Measurements from ENCODE around the gene ATF2. TPM values are rescaled to one million over a fixed set of nuclear protein-coding genes. Genes with fewer than 3 reads are reported as not detected.
A peak's percentile ranks its signal among the peaks of the same experiment; 100 is the strongest.

The ATF2 gene
- total and polyA plus RNA-seq, 2 of the 13 experiments (the other 11 are each of a cell fraction or from before 2014, with no cell fraction given), result 91.6 to 95.1 TPM

DNA sequence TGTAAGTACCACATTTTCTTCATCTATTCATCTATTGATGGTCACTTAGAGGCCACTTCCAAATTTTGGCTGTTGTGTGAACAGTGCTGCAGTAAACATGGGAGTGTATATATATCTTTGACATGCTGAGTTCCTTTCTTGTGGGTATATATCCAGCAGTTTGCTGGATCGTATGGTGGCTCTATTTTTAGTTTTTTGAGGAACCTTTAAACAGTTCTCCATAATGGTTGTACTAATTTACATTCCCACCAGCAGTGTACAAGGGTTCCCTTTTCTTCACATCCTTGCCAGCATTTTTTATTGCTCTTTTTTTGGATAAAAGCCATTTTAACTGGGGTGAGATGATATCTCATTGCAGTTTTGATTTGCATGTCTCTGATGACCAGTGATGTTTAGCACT is 20.8 kb upstream of the ATF2 start (continued):
- TF ChIP-seq SKIL (CRISPR knock-in tag; IDR thresholded peaks at IDR 0.05; ENCODE audit: borderline replicate concordance) (no peak), BCLAF1 (IDR thresholded peaks at IDR 0.05) (no peak), ZNF7 (CRISPR knock-in tag; IDR thresholded peaks at IDR 0.05) (no peak)
- TF ChIP-seq, protein P1, sequence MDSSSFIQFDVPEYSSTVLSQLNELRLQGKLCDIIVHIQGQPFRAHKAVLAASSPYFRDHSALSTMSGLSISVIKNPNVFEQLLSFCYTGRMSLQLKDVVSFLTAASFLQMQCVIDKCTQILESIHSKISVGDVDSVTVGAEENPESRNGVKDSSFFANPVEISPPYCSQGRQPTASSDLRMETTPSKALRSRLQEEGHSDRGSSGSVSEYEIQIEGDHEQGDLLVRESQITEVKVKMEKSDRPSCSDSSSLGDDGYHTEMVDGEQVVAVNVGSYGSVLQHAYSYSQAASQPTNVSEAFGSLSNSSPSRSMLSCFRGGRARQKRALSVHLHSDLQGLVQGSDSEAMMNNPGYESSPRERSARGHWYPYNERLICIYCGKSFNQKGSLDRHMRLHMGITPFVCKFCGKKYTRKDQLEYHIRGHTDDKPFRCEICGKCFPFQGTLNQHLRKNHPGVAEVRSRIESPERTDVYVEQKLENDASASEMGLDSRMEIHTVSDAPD (CRISPR knock-in tag; IDR thresholded peaks at IDR 0.05), result no peak

DNA sequence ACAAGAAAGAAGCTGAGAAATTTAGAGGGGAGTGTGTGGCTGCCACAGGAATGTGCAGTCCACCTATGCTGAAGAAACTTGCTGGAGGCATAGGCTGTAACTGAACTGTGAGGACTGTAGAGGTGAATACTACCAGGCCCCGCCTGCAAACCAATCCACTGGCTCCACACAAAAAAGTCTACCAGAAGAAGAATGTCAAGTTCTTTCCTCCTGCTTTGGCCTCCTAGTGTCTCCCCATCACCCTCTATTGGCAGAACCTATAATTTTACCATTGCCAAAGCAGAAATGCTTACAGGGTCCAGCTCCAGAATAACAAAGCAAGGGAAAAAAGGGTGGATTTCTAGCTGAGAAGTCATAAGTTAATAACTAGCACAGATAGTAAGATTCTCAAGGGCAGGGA is 19.4 kb upstream of the ATF2 start:
- intact Hi-C loops (cut with micrococcal nuclease; ENCODE audit: unreplicated experiment) (loop anchor here (1.0 kb wide), 2 partner anchors 76 to 151 kb away; no protein-coding TSS in a partner anchor), in situ Hi-C loops (cut with HindIII; ENCODE audit: extremely low pct_ligation_motif_present, low pct_unique_long_range_greater_than_20kb) (loop anchor here (10.0 kb wide), 1 partner anchor 153 kb away; no protein-coding TSS in a partner anchor)
- Histone ChIP-seq H3K36me3 (replicated peaks in 1 of 2; ENCODE audit: control insufficient read depth in 1 of 2, insufficient read depth in 2 of 2, low read length in 2 of 2) (no peaks in the 10 kb centered on the region), H3K4me1 (ENCODE audit: insufficient read depth, low read length) (0 out of 2 replicates have a peak, but pooled peaks cover 5% of the 10 kb centered on the region), H3K27me3 (ENCODE audit: control insufficient read depth in 1 of 2, insufficient read depth in 2 of 2, low read length in 2 of 2) (no peaks in the 10 kb centered on the region; a peak in 1 of 5 replicates), H3K9ac (ENCODE audit: insufficient read depth, low read depth, low read length) (no peak overlapping the region), H4K20me1 (ENCODE audit: insufficient read depth, low read length) (no peaks in the 10 kb centered on the region), H3K9me3 (ENCODE audit: low read length) (no peaks in the 10 kb centered on the region), H3K79me2 (ENCODE audit: insufficient read depth, low read length) (no peaks in the 10 kb centered on the region), H2AFZ (ENCODE audit: low read length) (no peak overlapping the region), H3K4me2 (ENCODE audit: low read depth, low read length) (no peak overlapping the region), H3K4me3 (replicated peaks in 1 of 3; ENCODE audit: insufficient read depth in 1 of 3, low read depth in 2 of 3, low read length in 3 of 3) (no peak overlapping the region), H3K27ac (ENCODE audit: extremely low read length, insufficient read depth, low read length) (no peak overlapping the region)
- DNase-seq (ENCODE audit: low spot score) (peak; percentile 66), ATAC-seq (peak; percentile 98), FAIRE-seq (no peak)
- ChIA-PET POLR2A (interaction anchor here (1.0 kb wide), 1 partner anchor 125 kb away, joined by 3 read pairs; no protein-coding TSS in a partner anchor), CTCF (ENCODE audit: low intra/inter-chr PET ratio, low total read pairs) (interaction anchor here (0.7 to 1.6 kb wide), 2 partner anchors 76 to 151 kb away, joined by 3 to 10 read pairs; no protein-coding TSS in a partner anchor)
- BruUV-seq (replicated peaks), result no TSS peak
- WGBS (ENCODE audit: low lambda C conversion rate), result 7% methylated on average over 1 of the region's 1 CpG
- TF ChIP-seq, protein P2, sequence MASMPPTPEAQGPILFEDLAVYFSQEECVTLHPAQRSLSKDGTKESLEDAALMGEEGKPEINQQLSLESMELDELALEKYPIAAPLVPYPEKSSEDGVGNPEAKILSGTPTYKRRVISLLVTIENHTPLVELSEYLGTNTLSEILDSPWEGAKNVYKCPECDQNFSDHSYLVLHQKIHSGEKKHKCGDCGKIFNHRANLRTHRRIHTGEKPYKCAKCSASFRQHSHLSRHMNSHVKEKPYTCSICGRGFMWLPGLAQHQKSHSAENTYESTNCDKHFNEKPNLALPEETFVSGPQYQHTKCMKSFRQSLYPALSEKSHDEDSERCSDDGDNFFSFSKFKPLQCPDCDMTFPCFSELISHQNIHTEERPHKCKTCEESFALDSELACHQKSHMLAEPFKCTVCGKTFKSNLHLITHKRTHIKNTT (CRISPR knock-in tag; IDR thresholded peaks at IDR 0.05), result no peak
- TF ChIP-seq ZNF777 (CRISPR knock-in tag; IDR thresholded peaks at IDR 0.05) (no peak), ZNF644 (CRISPR knock-in tag; IDR thresholded peaks at IDR 0.05; ENCODE audit: low read depth) (0 out of 2 replicates have a peak, but pooled peaks have one; percentile 44), ZNF674 (CRISPR knock-in tag; IDR thresholded peaks at IDR 0.05; ENCODE audit: low read depth) (no peak), CBFB (CRISPR knock-in tag; IDR thresholded peaks at IDR 0.05) (no peak), ZNF30 (CRISPR knock-in tag; IDR thresholded peaks at IDR 0.05) (no peak), PHF8 (CRISPR knock-in tag; IDR thresholded peaks at IDR 0.05) (no peak)
- TF ChIP-seq, protein P3, sequence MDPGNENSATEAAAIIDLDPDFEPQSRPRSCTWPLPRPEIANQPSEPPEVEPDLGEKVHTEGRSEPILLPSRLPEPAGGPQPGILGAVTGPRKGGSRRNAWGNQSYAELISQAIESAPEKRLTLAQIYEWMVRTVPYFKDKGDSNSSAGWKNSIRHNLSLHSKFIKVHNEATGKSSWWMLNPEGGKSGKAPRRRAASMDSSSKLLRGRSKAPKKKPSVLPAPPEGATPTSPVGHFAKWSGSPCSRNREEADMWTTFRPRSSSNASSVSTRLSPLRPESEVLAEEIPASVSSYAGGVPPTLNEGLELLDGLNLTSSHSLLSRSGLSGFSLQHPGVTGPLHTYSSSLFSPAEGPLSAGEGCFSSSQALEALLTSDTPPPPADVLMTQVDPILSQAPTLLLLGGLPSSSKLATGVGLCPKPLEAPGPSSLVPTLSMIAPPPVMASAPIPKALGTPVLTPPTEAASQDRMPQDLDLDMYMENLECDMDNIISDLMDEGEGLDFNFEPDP (CRISPR knock-in tag; conservative IDR thresholded peaks at IDR 0.05), result no peak

Measured in HepG2 (cell line).